K562 (cell line): ENCODE data around the gene FIGNL1. TPM values are rescaled to one million over a fixed set of nuclear protein-coding genes. Genes with fewer than 3 reads are reported as not detected.
A peak's percentile ranks its signal among the peaks of the same experiment; 100 is the strongest.

Experiments used
- DMBX1 ChIP-seq: fragments of 250-450 bp; sonication (Bioruptor Pico); IDR thresholded peaks from 2 replicates; pipeline ENCODE4 v1.8.0; 2022; ENCODE audit warnings: inconsistent platforms, mild to moderate bottlenecking, moderate library complexity, borderline replicate concordance
- EWSR1 ChIP-seq: fragments of 450-650 bp; IDR thresholded peaks from 2 replicates; pipeline ENCODE4 v1.6.1; 2018; ENCODE audit warnings: borderline replicate concordance, mild to moderate bottlenecking, low read depth, moderate library complexity; ENCODE audit not compliant: partially characterized antibody
- FIP1L1 ChIP-seq: fragments of 200-400 bp; formaldehyde crosslinking; IDR thresholded peaks from 2 replicates; pipeline ENCODE4 v1.6.1; 2018; ENCODE audit warnings: mild to moderate bottlenecking, low read depth, low read length; ENCODE audit not compliant: poor library complexity, severe bottlenecking
- HDGF ChIP-seq: fragments of 450-650 bp; IDR thresholded peaks from 2 replicates; pipeline ENCODE4 v1.6.1; 2016
- HNRNPLL ChIP-seq: fragments of 200-400 bp; formaldehyde crosslinking; IDR thresholded peaks from 2 replicates; pipeline ENCODE4 v1.6.1; 2017; ENCODE audit warnings: low read length, low read depth, mild to moderate bottlenecking; ENCODE audit not compliant: poor library complexity, severe bottlenecking
- MCM7 ChIP-seq, 2 experiments: fragments of 450-650 bp; IDR thresholded peaks; 2 replicates each; pipeline ENCODE4 v1.6.1; 2016 to 2018
- MEF2D ChIP-seq: conservative IDR thresholded peaks from 2 replicates; pipeline ENCODE4 v1.6.1; 2016; ENCODE audit warnings: low read depth, missing genetic modification characterization, missing compliant biosample characterization
- NFIX ChIP-seq: fragments of 250-450 bp; sonication (Bioruptor Pico); IDR thresholded peaks from 2 replicates; pipeline ENCODE4 v1.4.0; 2020; ENCODE audit warnings: low read depth, mild to moderate bottlenecking, moderate library complexity
- PCBP1 ChIP-seq: fragments of 200-400 bp; formaldehyde crosslinking; IDR thresholded peaks from 2 replicates; pipeline ENCODE4 v1.6.1; 2018; ENCODE audit warnings: mild to moderate bottlenecking, low read depth, low read length; ENCODE audit not compliant: poor library complexity, severe bottlenecking
- PML ChIP-seq: IDR thresholded peaks from 2 replicates; pipeline ENCODE4 v1.6.1; 2012; ENCODE audit warnings: low read length, inconsistent platforms
- PRPF4 ChIP-seq: fragments of 200-400 bp; formaldehyde crosslinking; IDR thresholded peaks from one replicate; pipeline ENCODE4 v1.6.1; 2017; ENCODE audit warnings: low read length, low read depth, mild to moderate bottlenecking; ENCODE audit not compliant: insufficient read depth, poor library complexity, severe bottlenecking
- SP1 ChIP-seq: sonication (generic); formaldehyde crosslinking; IDR thresholded peaks from 2 replicates; pipeline ENCODE4 v1.8.1; 2022; ENCODE audit warnings: mild to moderate bottlenecking, missing genetic modification reagents
- STAT5A ChIP-seq: IDR thresholded peaks from 2 replicates; pipeline ENCODE4 v1.6.1; 2012; ENCODE audit warnings: low read length, inconsistent platforms, borderline replicate concordance
- SUPT5H ChIP-seq: fragments of 450-650 bp; IDR thresholded peaks from 2 replicates; pipeline ENCODE4 v1.6.1; 2016
- TBL1XR1 ChIP-seq, 2 experiments: IDR thresholded peaks; 2 replicates each; pipeline ENCODE4 v1.6.1; 2012; ENCODE audit warnings: improper control_type of control experiment in 2 of 2, low read length in 2 of 2, mild to moderate bottlenecking in 1 of 2
- XRCC3 ChIP-seq: fragments of 450-650 bp; IDR thresholded peaks from 2 replicates; pipeline ENCODE4 v1.6.1; 2017; ENCODE audit warnings: mild to moderate bottlenecking, moderate library complexity
- ZBTB11 ChIP-seq, 3 experiments: fragments of 200-800 bp in 1 of 3; fragments of 250-450 bp in 1 of 3; fragments of 450-650 bp in 1 of 3; sonication (Bioruptor Pico) in 1 of 3; sonication (Bioruptor generic) in 1 of 3; formaldehyde crosslinking in 1 of 3; IDR thresholded peaks; 2 replicates each; pipeline versions ENCODE4 v1.6.1 to v1.8.0; 2016 to 2022; ENCODE audit warnings: mild to moderate bottlenecking in 2 of 3, missing genetic modification characterization in 2 of 3, missing compliant biosample characterization in 1 of 3, moderate library complexity in 1 of 3
- ZBTB26 ChIP-seq: fragments of 450-650 bp; formaldehyde crosslinking; IDR thresholded peaks from 2 replicates; pipeline ENCODE4 v1.4.0; 2022; ENCODE audit warnings: missing genetic modification characterization
- ZC3H8 ChIP-seq: fragments of 450-650 bp; IDR thresholded peaks from 2 replicates; pipeline ENCODE4 v1.6.1; 2017
- ZNF436 ChIP-seq: fragments of 250-450, 450-650 bp; sonication (Bioruptor Pico); formaldehyde crosslinking; IDR thresholded peaks from 2 replicates; pipeline ENCODE4 v1.7.0; 2020; ENCODE audit warnings: mild to moderate bottlenecking
- polyA plus RNA-seq, 8 experiments: library from polyadenylated mRNA; depleted of rRNA in 4 of 8; stranded (reverse) in 5 of 8; unstranded in 3 of 8; fragments of >200 nt; fragmentation: Nextera tagmentation in 2 of 8; fragmentation: Illumina TruSeq in 1 of 8; extraction: Ambion mirVana in 2 of 8; extraction: Trizol in 1 of 8; gene quantifications; 2 replicates each; pipeline versions ENCODE4 v1.2.1 to v1.2.3, GENCODE V29; 2011 to 2014; ENCODE audit warnings: inconsistent platforms in 1 of 8, missing spikeins in 1 of 8
- total RNA-seq, 7 experiments: library from RNA; depleted of rRNA in 6 of 7; stranded (reverse); fragments of >200 nt in 6 of 7; fragmentation: Illumina TruSeq in 2 of 7; extraction: Trizol in 2 of 7; gene quantifications; 2 replicates each; pipeline versions ENCODE4 v1.2.1 to v1.2.3, GENCODE V29; 2011 to 2021; ENCODE audit warnings: low replicate concordance in 1 of 7
- TF ChIP-seq, protein P1 (sequence below), 2 experiments: fragments of 450-650 bp; conservative IDR thresholded peaks; 2 replicates each; pipeline ENCODE4 v1.6.1; 2017; ENCODE audit warnings: mild to moderate bottlenecking in 2 of 2, moderate library complexity in 2 of 2

The FIGNL1 gene
- total and polyA plus RNA-seq, 9 of the 15 experiments (the other 6 are each of a cell fraction or from before 2014, with no cell fraction given) = 15.5 to 48.3 (median 27.6) TPM

- TF ChIP-seq EWSR1 = no peak
- peak; percentile 18 for TF ChIP-seq PCBP1
- TF ChIP-seq, protein P1, sequence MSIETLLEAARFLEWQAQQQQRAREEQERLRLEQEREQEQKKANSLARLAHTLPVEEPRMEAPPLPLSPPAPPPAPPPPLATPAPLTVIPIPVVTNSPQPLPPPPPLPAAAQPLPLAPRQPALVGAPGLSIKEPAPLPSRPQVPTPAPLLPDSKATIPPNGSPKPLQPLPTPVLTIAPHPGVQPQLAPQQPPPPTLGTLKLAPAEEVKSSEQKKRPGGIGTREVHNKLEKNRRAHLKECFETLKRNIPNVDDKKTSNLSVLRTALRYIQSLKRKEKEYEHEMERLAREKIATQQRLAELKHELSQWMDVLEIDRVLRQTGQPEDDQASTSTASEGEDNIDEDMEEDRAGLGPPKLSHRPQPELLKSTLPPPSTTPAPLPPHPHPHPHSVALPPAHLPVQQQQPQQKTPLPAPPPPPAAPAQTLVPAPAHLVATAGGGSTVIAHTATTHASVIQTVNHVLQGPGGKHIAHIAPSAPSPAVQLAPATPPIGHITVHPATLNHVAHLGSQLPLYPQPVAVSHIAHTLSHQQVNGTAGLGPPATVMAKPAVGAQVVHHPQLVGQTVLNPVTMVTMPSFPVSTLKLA (conservative IDR thresholded peaks at IDR 0.05) = peak; percentile 39 to 75; a peak in 2 of 4 replicates
- no peak for TF ChIP-seq FIP1L1
- TF ChIP-seq TBL1XR1 (IDR thresholded peaks at IDR 0.05; ENCODE audit: low read length in 2 of 2) = no peak
- no peak for TF ChIP-seq ZNF436
- no peak for TF ChIP-seq HDGF
- peak; percentile 48; the same call in 1 of the 2 replicates for TF ChIP-seq DMBX1 (CRISPR knock-in tag)
- TF ChIP-seq STAT5A = no peak
- TF ChIP-seq XRCC3 = no peak
- TF ChIP-seq ZBTB11 (CRISPR knock-in tag; IDR thresholded peaks at IDR 0.05) = no peak
- TF ChIP-seq MEF2D (tag) = no peak
- peak; percentile 60 for TF ChIP-seq HNRNPLL
- TF ChIP-seq ZBTB26 (CRISPR knock-in tag) = no peak
- TF ChIP-seq NFIX (CRISPR knock-in tag) = no peak
- peak; percentile 60 for TF ChIP-seq SP1 (CRISPR knock-in tag)
- no peak for TF ChIP-seq ZC3H8
- TF ChIP-seq MCM7 (IDR thresholded peaks at IDR 0.05) = no peak
- peak; percentile 47; the same call in 1 of the 2 replicates for TF ChIP-seq PML
- TF ChIP-seq SUPT5H = peak; percentile 87
- TF ChIP-seq PRPF4 = no peak
Measured at GRCh38 chr7:50449881-50450589, at the start of gene FIGNL1 (continued).
